SK-N-MC (cell line): Measurements from ENCODE around the gene FBXO5.

Source experiments
- DNase-seq: peaks from one replicate; pipeline ENCODE4 v3.0.0-alpha.2; 2011; ENCODE audit warnings: low read depth, low spot score
- H3K27ac ChIP-seq: fragments of 200-600 bp; sonication (generic); 2 replicates; pipeline ENCODE4 v1.5.1; 2016; ENCODE audit warnings: mixed run types
- H3K36me3 ChIP-seq: fragments of 200-600 bp; sonication (generic); 2 replicates; pipeline ENCODE4 v1.6.1; 2017; ENCODE audit warnings: antibody characterized with exemption, low read length, mixed read lengths; ENCODE audit not compliant: insufficient read depth
- H3K4me3 ChIP-seq: fragments of 200-600 bp; sonication (generic); 2 replicates; pipeline ENCODE4 v1.5.1; 2016
- H3K9ac ChIP-seq: fragments of 200-600 bp; sonication (generic); 2 replicates; pipeline ENCODE4 v1.8.0; 2017; ENCODE audit warnings: mixed run types, mixed read lengths; ENCODE audit not compliant: insufficient read length
- H3K9me3 ChIP-seq: fragments of 200-600 bp; sonication (generic); 2 replicates; pipeline ENCODE4 v1.6.1; 2017; ENCODE audit warnings: low read depth, mild to moderate bottlenecking, antibody characterized with exemption, low read length, moderate library complexity, mixed read lengths
- EZH2 ChIP-seq: fragments of 200-600 bp; sonication (generic); IDR thresholded peaks from one replicate; pipeline ENCODE4 v1.6.1; 2017; ENCODE audit warnings: antibody characterized with exemption
- FOXP2 ChIP-seq: optimal IDR thresholded peaks from 2 replicates; pipeline ENCODE3; 2011; ENCODE audit warnings: mild to moderate bottlenecking, moderate library complexity; ENCODE audit not compliant: insufficient read depth; ENCODE audit errors: extremely low read length, control extremely low read depth
- POLR2AphosphoS5 ChIP-seq: IDR thresholded peaks from 2 replicates; pipeline ENCODE4 v1.6.1; 2012; ENCODE audit warnings: mild to moderate bottlenecking, low read depth, low read length, borderline replicate concordance

Gene FBXO5, protein sequence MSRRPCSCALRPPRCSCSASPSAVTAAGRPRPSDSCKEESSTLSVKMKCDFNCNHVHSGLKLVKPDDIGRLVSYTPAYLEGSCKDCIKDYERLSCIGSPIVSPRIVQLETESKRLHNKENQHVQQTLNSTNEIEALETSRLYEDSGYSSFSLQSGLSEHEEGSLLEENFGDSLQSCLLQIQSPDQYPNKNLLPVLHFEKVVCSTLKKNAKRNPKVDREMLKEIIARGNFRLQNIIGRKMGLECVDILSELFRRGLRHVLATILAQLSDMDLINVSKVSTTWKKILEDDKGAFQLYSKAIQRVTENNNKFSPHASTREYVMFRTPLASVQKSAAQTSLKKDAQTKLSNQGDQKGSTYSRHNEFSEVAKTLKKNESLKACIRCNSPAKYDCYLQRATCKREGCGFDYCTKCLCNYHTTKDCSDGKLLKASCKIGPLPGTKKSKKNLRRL

DNA sequence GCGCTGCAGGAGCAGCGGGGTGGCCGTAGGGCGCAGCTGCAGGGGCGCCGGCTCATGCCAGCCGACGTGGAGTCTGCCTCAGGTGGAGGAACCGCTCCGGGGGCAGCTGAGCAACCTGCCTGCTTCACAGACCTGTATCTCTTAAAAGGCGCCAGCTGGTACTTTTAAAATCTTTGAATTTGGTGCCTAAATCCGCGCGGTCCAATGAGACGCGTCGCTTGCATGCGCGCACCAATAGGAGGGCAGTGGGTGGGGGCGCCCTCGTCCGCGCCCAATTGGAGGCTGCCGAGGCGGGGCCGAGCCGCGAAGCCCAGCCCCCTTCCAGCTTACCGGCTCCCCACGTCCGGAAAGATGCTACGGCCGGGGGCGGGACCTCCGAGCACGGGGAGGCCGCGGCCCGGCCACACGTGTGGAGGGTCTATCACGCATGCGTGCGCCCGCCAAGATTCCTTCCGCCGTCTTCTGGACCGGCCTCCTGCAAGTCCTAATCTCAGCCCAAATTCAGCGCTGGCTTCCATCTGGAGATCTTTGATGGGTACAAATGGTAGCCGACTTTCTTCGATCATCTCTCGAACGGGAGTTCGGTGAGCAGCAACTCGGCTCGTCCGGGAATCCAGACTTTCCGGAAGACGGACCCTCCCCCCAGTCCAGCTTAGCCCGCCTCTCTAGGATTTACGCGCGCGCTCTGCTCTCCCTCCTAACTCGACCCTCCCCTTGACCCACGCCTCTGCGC lies at the start of gene FBXO5:
FBXO5 (minus strand) TSS at position 138 of the 733 bp plus-strand sequence; CDS start at position 56, 82 bp downstream.
- H3K9me3 ChIP-seq: no peaks in the 10 kb centered on the region
- H3K4me3 ChIP-seq: peak within 1 kb of the TSS; percentile 81
- peak within 1 kb of the TSS; percentile 80 for H3K27ac ChIP-seq
- TF ChIP-seq FOXP2: peak; percentile 36
- no peak for TF ChIP-seq EZH2
- TF ChIP-seq POLR2AphosphoS5: peak; percentile 85
- peak; percentile 81 for DNase-seq
- peaks cover 53% of the 10 kb centered on the region for H3K36me3 ChIP-seq
- H3K9ac ChIP-seq: peak within 1 kb of the TSS; percentile 94

DNA sequence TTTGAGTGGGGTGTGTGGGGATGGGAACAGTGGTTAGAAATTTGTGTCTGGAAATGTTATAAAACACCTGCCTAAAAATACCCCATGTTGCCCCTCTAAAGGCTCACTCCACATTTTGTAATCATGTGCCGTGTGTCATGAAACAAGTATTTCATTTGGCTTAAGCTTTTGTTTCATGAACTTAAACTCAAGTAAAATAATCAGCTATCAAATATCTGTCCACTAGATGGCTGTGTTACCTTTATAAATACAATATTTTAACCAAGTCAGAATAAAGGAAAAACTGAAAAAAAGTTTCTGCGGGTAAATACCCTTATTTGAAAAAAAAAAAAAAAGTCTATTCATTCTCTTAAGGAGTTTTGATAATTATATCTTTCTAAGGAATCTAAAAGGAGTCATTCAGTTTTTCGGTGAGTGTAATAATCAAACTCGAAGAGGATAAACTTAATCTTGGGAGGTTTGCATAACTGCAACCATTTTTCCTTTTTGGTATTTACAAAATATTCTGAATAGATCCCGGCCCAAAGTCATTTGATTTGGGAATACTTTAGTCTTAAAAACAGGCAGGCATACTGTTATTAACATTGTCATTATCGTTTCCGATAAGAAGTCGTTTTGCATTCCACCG lies 49.5 kb upstream of the FBXO5 start:
- H3K27ac ChIP-seq: no peak overlapping the region; the same call in 1 of the 2 replicates
- DNase-seq: peak; percentile 72

DNA sequence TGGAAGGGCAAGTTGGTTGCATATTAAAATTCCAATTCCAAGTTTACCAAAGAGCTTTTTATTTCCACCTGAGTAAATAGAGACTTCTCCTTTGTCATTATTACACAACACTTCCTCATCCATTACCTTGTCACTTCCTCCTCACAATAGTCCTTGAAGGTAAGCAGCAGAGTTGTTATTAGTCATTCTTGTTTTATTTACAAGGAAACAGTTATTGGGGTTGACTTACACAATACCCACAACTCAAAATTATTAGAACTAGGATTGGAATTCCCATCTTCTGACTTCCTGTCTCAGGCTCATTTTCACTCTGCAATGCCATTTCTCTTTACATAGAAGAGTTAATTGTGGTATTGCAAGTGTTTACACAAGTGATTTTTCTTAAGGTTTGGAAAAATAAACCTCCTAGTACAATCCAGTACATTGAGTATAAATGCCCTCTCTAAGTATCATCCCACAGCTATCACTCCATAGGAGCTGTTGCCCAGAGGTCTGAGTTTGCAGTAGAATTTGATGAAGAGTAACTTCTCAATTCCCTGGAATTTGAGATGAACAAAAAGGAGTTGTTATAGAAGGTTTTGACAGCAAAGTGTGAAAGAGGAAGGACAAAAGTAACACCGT lies 48.6 kb upstream of the FBXO5 start:
- no peaks in the 10 kb centered on the region for H3K36me3 ChIP-seq
- no peak for DNase-seq
- H3K27ac ChIP-seq: no peak overlapping the region
- H3K4me3 ChIP-seq: no peak overlapping the region
- H3K9ac ChIP-seq: no peak overlapping the region
- no peaks in the 10 kb centered on the region for H3K9me3 ChIP-seq
- TF ChIP-seq POLR2AphosphoS5: no peak
- TF ChIP-seq EZH2: no peak
- no peak for TF ChIP-seq FOXP2

More for the DNA sequence above, 49.5 kb upstream of the FBXO5 start:
- H3K4me3 ChIP-seq: peak overlapping the region; percentile 26; the same call in 1 of the 2 replicates
- no peaks in the 10 kb centered on the region for H3K9me3 ChIP-seq
- H3K36me3 ChIP-seq: no peaks in the 10 kb centered on the region
- no peak for TF ChIP-seq POLR2AphosphoS5
- no peak for TF ChIP-seq FOXP2
- TF ChIP-seq EZH2: no peak
- H3K9ac ChIP-seq: no peak overlapping the region

DNA sequence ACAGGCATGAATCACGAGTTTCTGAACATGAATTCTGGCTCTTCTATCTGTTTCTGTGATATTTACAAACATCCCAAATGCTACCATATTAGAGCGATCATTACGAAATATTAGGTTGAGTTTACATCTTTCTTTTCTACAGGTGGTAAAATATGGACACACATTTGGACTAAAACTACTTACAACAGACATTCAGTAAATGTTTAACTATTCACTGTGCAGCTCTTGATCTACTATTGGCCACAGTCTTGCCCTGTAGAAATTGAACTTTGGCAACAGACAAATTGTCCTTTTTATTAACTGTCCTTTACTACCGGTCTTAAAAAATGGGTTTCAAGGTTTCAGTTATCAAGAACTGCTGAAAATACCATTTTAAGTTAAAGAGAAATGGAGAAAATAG lies 46.1 kb upstream of the FBXO5 start:
- TF ChIP-seq EZH2 (no peak), FOXP2 (no peak), POLR2AphosphoS5 (no peak)
- Histone ChIP-seq H3K27ac (no peak overlapping the region), H3K36me3 (no peaks in the 10 kb centered on the region), H3K4me3 (no peak overlapping the region), H3K9ac (no peak overlapping the region), H3K9me3 (no peaks in the 10 kb centered on the region)
- no peak for DNase-seq

DNA sequence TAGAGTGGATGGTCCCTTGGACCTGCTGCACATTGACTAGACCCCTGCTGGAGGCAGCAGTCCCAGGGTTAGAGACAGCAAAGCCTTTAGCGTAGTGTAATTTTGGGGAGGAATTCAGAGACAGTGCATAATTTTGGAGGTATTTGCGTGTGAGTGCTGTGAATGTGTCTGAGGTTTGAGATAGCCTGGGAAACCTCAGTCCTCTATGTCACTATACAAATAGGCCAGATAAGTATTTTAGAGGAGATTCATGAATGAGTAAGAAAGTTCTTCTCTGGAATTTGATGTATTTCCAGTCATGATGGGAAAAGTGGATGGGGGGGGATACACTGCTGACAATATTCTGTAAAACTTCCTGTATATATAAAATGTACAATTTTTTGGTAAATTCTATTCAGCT lies 45.4 kb upstream of the FBXO5 start:
- Histone ChIP-seq H3K27ac (no peak overlapping the region), H3K9me3 (no peaks in the 10 kb centered on the region)

DNA sequence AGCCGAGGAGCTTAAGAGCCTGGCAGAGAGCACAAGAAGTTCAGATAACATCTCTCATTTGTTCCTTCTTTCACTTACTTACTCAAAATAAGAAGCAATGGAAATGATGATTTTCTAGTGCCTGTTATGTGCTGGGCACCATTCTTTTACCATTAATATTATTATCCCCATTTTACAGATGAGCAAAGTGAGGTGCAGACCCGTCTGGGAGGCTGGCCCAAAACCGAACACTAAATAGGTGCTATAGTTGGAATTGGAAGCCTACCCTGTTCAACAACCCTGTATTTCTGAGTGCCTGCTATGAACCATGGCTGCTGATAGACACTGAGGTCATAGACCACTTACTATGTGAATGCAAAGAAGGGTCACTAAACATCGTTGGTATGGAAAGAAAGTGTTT lies 44.6 kb upstream of the FBXO5 start:
- no peak for TF ChIP-seq EZH2
- no peak for TF ChIP-seq FOXP2
- no peak for TF ChIP-seq POLR2AphosphoS5
- Histone ChIP-seq H3K9ac (no peak overlapping the region), H3K27ac (no peak overlapping the region), H3K36me3 (no peaks in the 10 kb centered on the region), H3K9me3 (no peaks in the 10 kb centered on the region), H3K4me3 (no peak overlapping the region)
- DNase-seq: no peak

More for the DNA sequence above, 45.4 kb upstream of the FBXO5 start:
- no peak for TF ChIP-seq EZH2
- no peak for TF ChIP-seq POLR2AphosphoS5
- no peak overlapping the region for H3K9ac ChIP-seq
- no peaks in the 10 kb centered on the region for H3K36me3 ChIP-seq
- no peak overlapping the region for H3K4me3 ChIP-seq
- no peak for DNase-seq

DNA sequence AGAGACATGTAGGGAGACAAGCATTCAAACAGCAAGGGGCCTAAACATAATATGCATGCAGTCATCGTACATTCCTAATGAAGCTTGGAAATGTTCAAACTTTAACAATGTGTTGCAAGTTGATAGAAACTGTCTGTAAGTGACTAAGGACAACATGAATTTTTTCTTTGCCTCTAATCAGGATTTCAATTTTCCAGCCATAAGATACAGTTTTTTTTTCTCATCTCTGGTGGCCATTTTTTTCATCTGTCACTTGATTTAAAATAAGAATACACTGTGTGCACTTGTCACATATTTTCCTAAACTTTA lies 41.8 kb upstream of the FBXO5 start:
- DNase-seq: no peak
- TF ChIP-seq FOXP2: no peak
- no peak for TF ChIP-seq EZH2
- no peak overlapping the region for H3K4me3 ChIP-seq
- no peaks in the 10 kb centered on the region for H3K9me3 ChIP-seq
- no peak overlapping the region for H3K9ac ChIP-seq
- no peak overlapping the region for H3K27ac ChIP-seq
- H3K36me3 ChIP-seq: no peaks in the 10 kb centered on the region
